ENCODE measurements around the gene MRPL11. TPM values are rescaled to one million over a fixed set of nuclear protein-coding genes. Genes with fewer than 3 reads are reported as not detected.
A peak's percentile ranks its signal among the peaks of the same experiment; 100 is the strongest.
"Not testable (repeated sequence)": the region's sequence is repeated elsewhere in the genome, so short reads cannot be mapped to it uniquely, and the experiment has no call there.

The MRPL11 gene
- polyA plus RNA-seq, 1 donor = 45.9 TPM

DNA sequence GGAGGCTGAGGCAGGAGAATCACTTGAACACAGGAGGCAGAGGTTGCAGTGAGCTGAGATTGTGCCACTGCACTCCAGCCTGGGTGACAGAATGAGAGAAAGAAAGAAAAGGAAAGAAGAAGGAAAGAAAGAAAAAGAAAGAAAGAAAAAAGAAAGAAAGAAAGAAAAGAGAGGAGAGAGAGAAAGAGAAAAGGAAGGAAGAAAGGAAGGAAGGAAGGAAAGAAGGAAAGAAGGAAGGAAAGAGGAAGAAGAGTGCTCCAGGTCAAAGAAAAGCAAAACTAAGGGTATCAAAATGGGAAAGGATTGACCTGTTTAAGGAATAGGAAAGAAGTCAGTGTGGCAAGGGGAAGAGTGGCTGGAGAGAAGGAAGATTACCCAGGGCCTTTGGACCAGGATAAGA, 7.4 kb downstream of the MRPL11 start:
- not testable (repeated sequence) for DNase-seq

DNA sequence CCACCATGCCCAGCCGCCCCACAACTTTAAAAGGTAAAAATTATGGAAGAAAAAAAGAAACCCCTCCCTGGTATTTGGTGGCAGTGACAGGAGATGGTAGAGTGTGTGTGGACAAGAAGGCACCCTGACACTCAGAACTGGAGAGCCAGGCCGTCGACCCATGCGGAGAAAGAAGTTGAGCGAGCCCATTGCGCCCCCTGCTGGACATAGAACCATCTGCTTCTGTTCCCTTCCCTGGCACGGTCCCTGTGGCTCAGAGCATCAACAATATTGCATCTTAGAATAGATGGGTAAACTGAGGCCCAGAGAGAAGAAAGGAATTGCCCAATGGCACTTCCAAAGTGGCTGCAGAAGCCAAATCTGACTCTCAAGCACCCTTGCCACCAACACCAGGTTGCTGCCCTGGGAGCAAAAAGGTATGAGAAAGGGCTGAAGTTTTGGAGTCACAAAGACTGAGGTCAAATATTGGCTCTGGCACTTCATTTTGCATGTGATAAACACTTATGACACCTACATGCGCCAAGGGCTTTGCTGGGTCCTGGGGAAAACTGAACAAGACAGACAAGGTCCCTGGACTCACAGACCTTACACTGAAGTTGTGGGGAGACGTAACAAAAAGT, 8.6 kb downstream of the MRPL11 start:
- DNase-seq = peak; percentile 40

DNA sequence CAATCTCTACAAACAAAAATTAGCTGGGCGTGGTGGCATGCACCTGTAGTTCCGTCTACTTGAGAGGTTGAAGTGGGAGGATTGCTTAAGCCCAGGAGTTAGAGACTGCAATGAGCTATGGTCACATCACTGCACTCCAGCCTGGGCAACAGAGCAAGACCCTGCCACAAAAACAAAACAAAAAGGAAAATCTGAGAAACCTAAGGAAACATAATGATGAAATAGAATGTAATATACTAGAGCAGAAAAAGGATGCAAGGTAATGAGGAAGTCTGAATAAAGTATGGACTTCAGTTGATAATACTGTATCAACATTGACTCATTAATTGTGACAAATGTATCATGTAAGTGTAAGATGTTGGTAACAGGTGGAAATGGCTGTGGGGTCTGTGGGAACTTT, 9.7 kb downstream of the MRPL11 start:
- DNase-seq = no peak

DNA sequence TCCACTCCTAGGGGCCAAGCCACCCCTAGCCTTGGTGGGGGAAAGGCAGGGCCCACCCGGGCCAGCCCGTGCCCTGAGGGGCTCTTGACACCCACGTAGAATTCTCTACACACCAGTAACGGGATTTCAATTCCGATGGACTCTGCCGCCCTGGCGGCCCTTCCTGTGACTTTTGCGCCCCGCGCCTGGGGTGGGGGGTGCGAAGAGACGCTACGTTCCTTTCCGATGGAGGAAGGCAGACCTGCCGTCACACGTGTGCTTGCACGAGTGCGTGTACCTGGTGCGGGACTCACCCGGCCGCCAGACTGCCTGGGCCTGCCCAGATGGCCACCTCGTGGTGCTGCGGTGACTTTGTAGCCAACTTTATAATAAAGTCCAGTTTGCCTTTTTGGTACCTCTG, 12.3 kb downstream of the MRPL11 start:
- DNase-seq = no peak

DNA sequence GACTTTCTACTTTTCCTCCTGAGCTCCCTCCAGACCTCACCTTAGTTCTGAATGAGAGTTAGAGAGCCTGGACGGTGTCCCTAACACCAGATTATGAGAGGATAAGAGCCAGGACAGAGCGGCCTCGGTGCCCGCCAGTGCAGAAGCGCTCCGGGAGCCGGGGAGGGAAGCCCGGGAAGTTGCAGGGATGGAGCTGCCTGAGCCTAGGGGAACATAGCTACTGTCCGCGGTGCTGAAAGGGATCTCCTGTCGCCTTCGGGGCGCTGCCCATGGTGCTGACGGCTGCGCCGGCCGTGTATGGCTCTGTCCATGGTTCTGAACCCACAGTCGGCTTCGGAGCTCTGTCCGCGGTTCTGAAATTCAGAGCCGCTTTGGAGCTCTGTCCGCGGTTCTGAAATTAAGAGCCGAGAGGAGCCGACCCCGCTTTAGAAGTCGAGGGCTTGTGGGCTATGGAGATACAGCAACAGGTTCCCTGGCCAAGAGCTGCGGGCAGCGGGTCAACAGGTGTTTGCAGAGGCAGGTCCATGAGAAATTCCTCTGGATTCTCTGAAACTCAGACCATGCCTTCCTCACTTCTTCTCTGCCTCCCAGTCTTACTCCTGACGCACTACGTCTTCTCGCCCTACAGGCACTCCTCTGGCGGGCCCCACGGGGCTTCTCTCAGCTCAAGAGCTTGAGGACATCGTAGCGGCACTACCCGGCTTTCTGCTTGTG, 17.0 kb downstream of the MRPL11 start:
- peak; percentile 91 for DNase-seq

DNA sequence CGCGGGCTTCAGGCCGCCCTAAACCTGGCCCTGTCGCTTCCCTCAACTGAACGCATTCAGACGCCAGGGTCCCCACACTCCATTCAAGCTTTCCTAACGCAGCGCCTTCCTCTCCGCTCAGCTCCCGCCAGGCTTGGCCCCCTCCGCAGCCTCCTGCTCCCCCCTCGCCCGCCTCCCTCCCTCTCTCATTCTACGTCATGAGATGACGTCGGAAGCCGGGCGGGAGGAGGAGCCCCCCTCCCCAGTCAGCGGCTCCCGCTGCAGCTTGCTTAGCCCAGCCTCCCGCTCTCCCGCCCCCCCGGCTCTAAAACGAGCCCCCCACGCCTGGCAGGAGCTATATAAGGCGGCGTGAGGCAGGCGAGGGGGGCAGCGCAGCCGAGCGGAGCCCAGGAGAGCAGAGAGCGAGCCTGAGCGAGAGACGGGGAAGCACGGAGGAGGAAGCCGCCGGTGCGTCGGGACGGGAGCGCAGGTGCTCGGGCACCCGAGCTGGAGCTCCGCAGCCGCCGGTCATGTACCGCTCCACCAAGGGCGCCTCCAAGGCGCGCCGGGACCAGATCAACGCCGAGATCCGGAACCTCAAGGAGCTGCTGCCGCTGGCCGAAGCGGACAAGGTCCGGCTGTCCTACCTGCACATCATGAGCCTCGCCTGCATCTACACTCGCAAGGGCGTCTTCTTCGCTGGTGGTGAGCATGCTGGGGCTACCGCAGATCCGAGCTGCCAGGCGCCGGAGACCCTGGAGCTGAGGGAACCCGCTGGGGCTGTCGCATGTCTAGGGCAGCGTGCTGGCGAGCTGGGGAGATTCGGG, 17.8 kb downstream of the MRPL11 start, which contains the start of gene NPAS4:
Gene NPAS4, plus strand, starts transcription at position 365 of the 806 bp plus-strand sequence. Its CDS starts 145 bp downstream, at position 510.
- no peak for DNase-seq

DNA sequence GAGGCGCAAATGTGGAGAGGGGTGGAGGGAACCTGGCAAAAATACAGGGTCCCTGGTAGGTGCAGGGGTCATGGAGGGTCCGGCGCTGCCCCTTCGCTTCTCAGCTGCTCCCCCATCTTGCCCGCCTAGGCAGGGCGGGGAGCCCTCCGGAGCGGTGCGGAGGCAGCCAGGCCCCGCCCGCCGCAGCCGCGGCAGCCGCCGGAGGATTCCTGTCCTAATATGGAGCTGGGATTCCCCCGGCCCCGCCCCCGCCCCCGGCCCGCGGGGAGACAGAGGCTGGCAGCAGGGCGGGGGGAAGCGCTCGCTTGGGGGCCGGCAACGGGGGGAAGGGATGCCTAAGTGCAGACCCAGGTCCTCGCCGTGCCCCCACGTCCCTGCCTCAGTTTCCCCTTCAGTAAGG, 18.8 kb downstream of the MRPL11 start:
- no peak for DNase-seq

DNA sequence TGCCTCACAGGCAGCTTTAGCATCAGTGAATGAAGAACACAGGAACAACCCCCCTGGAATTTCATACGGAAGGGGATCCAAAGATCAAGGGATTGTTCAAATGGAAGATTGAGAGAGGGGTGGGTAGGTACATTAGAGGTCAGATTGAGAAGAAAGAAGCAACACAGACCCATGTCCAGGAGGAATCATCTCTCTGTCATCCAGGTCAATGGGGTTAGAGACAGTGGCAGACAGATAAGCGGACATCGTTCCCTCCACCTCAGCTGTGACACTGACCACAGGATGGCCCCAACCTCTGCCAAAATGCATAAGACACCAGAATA, 19.7 kb downstream of the MRPL11 start:
- no peak for DNase-seq

DNA sequence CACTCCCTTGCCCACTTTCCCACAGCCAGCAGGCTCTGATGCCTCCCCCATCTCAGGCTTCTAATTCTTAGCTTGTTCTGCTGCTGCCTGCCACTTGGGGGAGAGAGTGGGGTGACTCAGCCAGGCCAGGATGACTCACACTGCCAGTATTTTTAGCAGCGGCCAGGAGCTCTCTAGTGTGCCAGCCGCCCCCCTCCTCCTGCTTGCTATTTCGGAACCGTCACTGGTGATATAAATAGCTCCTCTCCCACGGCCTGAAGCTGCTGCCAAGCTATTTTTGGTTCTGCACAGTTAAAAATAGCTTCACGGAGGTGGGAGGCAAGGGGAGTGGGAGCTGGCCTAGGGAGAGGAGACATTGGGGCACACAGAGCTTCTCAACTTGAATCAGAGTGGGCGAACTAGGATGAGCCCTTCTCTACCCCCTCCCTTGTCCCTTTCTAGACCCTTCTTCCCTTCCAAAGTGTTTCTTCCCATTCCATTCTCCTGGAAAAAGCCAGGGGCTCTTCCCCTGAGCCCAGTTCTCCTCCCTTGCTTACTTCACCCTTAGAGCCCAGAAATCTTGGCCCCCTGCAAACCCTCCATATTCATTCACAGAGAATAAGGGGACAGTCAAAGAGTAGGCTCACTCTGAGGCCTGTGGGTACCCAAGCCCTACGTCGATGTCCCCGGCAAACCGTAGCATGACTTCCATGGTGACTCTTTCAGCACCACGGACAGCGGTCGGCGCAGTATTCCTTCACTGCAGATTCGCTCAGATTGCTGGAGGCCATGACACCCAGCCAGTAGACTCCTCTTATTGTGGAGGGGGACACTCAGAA, 20.3 kb downstream of the MRPL11 start:
- peak; percentile 65 for DNase-seq

DNA sequence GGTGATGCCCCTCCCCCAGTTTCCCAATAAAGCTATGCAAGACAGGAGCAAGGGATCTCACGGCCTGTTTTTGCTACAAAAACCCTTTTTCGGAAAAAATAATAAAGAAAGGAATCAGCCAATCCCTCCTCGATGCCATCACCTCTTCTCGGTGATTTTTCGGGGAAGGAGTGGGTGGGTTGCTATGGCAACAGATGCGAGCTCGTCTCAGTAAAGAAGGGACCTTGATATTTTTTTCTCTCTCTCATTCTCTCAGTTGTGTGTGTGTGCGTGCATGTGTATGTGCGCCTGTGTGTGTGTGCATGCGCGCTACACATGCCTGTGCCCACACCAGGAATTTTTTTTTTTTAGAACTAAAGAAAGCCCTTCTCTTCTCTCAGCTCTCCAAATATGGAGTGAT, 21.6 kb downstream of the MRPL11 start:
- no peak for DNase-seq

DNA sequence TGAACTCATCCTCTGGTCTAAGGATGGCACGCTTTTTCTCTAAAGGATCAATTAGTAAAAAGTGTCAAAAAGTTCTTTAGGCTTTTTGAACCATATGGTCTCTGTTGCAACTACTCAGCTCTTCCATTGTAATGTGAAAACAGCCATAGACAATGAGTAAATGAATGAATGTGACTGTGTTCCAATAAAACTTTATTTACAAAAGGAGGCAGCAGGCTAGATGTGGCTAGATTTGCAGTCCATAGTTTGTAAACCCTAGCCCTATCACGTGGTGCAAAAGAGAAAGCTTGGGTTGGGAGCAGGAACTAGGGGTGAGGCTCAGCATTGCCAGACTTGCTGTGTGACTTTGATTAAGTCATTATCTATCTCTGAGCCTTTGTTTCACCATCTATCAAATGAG, 23.2 kb downstream of the MRPL11 start:
- DNase-seq = no peak

DNA sequence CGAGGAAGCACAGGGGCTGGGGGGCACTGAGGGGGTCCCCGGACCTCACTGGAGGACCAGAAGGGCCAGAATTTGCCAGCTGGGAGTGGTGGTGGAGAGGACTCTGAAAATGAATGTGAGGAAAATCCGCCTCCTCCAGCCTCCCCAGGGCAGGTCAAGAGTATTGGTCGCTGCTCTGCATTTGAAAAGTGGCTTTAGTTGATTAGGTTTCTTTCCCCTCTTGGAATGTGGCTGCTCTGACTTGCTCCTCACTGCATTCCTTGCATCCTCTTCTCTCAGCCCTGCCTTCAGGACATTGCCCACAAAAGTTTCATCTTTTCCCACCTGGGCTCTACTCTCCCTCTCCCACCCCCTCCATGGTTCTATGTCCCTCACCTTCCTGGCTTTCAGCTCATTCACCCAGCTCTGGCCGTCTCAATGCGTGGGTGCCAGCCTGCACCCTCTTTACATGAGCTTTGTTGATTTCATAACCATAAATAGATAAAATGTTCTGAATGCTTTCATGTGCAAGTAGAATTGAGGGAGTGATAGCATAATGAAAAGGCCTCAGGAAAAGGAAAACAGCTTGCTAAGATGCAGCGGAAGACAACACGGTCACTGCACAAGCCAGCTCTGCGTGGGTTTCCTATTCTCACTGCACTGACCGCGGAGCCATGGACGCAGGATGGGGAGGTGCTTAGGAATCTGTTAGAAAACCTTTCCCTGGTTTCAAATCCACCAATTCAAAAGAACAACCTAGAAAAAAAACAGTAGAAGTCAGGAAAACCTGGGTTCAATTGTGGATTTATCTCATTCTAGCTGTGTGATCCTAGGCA, 24.3 kb downstream of the MRPL11 start:
- DNase-seq = no peak

DNA sequence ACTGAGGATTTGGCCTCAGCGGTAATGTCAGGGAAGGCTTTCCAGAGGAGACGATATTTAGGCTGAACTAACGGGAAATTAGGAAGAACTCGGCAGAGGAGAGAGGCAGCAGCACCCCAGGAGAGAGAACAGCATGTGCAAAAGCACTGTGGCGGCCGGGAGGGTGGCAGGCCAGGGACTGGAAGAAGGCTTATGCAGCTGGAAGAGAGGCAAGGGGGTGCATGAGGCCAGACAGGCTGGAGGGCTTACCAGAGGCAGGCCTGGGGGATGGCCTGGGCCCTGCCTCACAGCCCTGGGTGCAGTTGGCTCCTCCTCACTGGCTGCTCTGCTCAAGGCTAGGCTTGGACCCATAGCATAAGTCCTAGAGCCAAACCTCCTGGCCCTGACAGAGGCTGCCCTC, 25.5 kb downstream of the MRPL11 start:
- no peak for DNase-seq

DNA sequence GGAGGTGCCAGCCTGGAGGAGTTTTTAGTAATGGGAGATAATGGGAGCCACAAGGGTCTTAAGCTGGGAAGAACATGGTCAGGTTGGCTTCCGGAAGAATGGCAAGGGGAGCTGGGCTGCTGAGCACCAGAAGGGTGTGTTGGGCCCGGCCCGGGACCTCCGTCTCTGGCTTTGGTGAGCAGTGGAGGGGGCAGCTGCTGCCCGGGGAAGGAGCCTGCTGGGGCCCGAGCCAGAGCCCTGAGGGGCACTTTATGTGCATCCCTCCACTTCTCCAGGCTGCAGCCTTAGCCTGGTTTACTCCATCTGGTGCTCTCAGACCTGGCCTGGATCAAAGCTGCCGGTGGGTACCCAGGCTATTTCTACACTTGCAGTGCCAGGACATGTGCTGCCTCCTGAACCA, 26.5 kb downstream of the MRPL11 start:
- DNase-seq = no peak

DNA sequence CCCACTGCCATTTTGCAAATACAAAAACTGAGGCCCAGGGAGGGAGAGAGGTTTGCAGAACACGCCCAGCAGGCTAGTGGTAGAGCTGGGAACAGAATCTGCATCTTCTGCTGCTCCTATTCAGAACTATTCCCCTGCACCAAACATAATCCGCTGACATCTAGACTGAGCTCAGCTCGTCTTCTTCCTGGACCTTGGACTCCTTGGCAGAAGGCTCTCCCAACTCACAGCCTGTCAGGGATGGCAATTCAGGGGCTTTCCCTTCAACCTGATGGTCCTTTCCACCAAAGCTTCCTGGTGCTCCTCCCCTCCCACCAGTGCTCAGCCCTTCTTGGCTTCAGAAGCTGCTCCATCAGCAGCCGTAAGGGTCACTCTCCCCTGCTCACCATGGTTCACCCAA, 27.3 kb downstream of the MRPL11 start:
- DNase-seq = no peak

DNA sequence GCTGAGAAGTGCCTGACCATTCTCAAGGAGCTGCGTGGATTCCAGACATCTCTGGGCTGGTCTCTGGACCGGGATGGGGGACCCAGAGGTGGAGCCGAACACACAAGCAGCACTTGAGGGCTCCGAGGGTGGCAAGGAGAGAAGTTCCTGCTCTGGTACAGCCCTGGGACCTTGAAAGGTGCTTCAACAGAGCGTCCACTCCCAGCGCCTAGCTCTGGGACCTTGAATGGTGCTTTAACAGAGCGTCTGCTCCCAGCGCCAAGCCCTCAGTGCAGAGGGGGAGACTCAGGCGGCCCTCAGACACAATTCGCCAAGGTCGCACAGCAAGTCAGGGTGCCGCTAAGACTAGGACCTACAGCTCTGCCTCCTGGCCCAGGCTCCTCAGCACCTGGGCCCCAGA, 28.5 kb downstream of the MRPL11 start:
- no peak for DNase-seq

DNA sequence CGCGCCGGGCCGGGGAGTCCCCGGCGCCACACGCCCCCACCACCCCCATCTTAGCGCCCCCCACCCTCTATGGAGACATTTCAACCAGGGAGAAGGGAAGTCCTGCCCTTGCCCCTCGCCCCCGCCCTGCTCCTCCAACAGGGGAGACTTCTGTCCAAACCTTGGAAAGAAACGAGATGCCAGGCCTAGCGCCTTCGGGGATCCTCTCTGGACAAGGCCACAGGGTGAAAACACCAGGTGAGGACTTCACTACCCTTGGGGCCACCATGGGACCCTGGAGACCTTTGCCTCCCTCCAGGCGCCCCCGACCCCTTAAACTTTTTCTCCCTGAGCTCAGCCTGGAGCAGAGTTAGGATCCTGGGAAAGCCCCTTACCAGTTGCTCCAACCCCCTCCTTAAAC, 29.4 kb downstream of the MRPL11 start:
- no peak for DNase-seq

DNA sequence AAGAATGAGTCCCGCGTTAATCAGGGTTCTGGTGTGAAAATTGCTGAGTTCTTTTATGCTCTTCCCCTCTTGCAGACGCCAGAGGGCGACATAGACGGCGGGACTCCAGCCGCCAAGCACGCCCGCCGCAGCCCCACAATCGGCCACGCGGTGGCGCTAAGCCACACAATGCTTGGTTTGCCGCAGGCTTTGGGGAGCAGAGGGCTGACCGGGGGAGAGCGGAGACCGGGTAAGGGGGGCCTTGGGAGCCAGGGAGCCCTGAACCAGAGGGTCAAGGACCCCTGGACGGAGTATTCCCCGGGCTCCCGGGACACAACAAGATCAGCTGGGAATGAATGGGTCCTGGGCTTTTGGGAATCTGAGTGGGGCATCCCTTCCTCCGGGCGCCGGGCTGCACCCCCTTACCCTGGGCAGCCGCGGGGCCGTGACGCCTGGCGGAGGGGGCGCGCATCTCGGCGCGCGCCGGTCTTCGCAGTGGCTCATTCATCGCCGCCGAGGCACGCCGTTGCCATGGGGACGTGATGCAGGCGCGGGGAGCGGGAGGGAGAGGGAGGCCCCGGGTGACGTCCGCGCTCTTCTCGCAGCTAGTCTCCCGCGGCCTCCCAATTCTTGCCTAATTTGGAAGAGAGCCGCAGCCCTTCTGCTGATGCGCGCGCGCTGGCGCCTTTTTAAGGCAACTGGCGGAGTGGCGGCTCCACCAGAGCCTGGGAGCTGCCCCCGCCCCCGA, 30.0 kb downstream of the MRPL11 start:
- peak; percentile 90 for DNase-seq

DNA sequence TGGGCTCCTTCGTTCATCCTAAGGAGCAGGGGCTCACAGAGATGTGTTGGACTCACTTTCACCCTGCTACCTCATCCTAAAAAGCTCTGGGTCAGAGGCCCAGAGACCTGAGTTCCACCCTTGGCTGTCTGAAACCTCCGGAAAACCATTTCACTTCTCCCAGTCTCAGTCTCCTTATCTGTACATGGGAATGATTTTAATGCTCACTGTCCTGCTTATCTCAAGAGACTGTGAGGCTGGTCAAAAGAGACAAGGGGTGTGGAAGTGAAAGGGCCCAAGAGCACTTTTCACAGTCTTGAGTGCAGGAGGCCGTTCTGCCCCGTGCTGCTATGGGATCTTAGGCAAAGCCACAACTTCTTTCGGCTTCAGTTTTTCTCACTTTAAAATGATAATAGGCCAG, 31.0 kb downstream of the MRPL11 start:
- DNase-seq = no peak

DNA sequence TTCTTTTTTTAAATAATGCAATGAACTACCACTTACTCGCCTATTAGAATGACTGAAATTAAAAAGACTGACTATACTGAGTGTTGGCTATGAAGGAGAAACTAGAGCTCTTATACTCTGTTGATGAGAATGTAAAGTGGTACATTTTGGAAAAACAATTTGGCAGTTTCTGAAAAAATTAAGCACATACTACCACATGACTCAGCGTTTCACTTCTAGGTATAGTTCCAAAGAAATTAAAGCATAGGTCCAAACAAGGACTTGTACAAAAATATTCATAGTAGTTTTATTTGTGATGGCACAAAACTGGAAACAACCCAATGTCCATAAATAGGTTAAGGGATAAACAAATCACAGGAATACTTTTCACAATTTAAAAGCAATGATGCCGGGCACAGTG, 44.7 kb downstream of the MRPL11 start:
- no peak for DNase-seq

DNA sequence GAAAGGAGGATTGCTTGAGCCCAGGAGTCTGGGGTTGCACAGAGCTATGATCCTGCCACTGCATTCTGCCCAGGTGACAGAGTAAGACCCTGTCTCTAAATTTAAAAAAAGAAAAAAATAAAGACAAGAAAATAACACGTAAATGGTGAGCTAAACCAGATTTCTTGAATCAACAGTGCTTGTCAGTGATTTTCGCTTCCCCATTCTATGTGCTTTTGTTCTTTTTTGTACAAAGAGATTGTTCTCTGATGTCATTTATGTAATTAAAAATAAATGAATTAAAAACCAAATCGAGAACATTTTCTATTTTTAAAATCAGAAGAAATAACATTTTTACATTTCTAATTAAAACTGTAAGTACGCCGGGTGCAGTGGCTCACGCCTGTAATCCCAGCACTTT, 47.3 kb downstream of the MRPL11 start:
- no peak for DNase-seq
